Astrocyte of the cerebellum (primary cell): ENCODE results near the gene KCMF1.

Source experiments
- DNase-seq: peaks from one replicate; pipeline ENCODE4 v3.0.0-alpha.2; 2011; ENCODE audit warnings: low read depth
- H3K4me3 ChIP-seq: 2 replicates; pipeline ENCODE4 v1.5.1; 2011; ENCODE audit warnings: mild to moderate bottlenecking, low read depth, low read length, moderate library complexity
- CTCF ChIP-seq: IDR thresholded peaks from 2 replicates; pipeline ENCODE4 v1.5.1; 2012; ENCODE audit warnings: low read length, low read depth, moderate library complexity, mild to moderate bottlenecking; ENCODE audit errors: missing control alignments
- in situ Hi-C: cut with HindIII; loops from 2 replicates; pipeline ENCODE4 v1.10.0; 2017; ENCODE audit warnings: low sequenced_read_pairs

Gene KCMF1

GRCh38 chr2:85066006-85066740 is 95.2 kb downstream of the KCMF1 start:
- TF ChIP-seq CTCF, result no peak
- H3K4me3 ChIP-seq, result no peak overlapping the region
- no peak for DNase-seq
- in situ Hi-C loops, result no loop called here

- no peak overlapping the region for H3K4me3 ChIP-seq
- peak; percentile 79 for DNase-seq
- peak; percentile 88 for TF ChIP-seq CTCF
- in situ Hi-C loops, result no loop called here
Measured at GRCh38 chr2:85066874-85067351, 96.0 kb downstream of the KCMF1 start.

- in situ Hi-C loops, result no loop called here
Measured at GRCh38 chr2:85071096-85071495, 100.1 kb downstream of the KCMF1 start.

GRCh38 chr2:85073033-85073432 is 102.1 kb downstream of the KCMF1 start:
- no peak for DNase-seq
- TF ChIP-seq CTCF, result no peak
- in situ Hi-C loops, result no loop called here
- H3K4me3 ChIP-seq, result no peak overlapping the region

More at GRCh38 chr2:85071096-85071495, 100.1 kb downstream of the KCMF1 start:
- no peak overlapping the region for H3K4me3 ChIP-seq
- TF ChIP-seq CTCF, result no peak
- no peak for DNase-seq

- DNase-seq, result no peak
- in situ Hi-C loops, result no loop called here
- TF ChIP-seq CTCF, result no peak
- no peak overlapping the region for H3K4me3 ChIP-seq
Measured at GRCh38 chr2:85076618-85077274, 105.8 kb downstream of the KCMF1 start.

GRCh38 chr2:85077859-85078419 is 107.0 kb downstream of the KCMF1 start:
- TF ChIP-seq CTCF, result no peak
- no peak overlapping the region for H3K4me3 ChIP-seq
- in situ Hi-C loops, result no loop called here
- no peak for DNase-seq
